Endothelial cell of umbilical vein (primary cell): ENCODE data around the gene MAGI1. TPM values are rescaled to one million over a fixed set of nuclear protein-coding genes. Genes with fewer than 3 reads are reported as not detected.

ENCODE experiments used
- BruUV-seq: library from RNA; stranded (reverse); fragments of 400-500 nt; replicated peaks from 2 replicates; lab custom pipeline; 2021; lab: Mats Ljungman, UMichigan
- CTCF ChIA-PET: fragments of 300-600, 350-600 bp; sonication (Branson Sonifier 250); formaldehyde crosslinking; loops from one replicate; lab custom pipeline; 2021; ENCODE audit warnings: antibody characterized with exemption, inconsistent platforms; lab: Charles Lee
- POLR2A ChIA-PET: fragments of 300-600, 350-600 bp; sonication (Branson Sonifier 250); formaldehyde crosslinking; loops from one replicate; lab custom pipeline; 2021; ENCODE audit warnings: antibody characterized with exemption, inconsistent platforms; lab: Charles Lee
- DNase-seq: peaks from one replicate; pipeline ENCODE4 v3.0.0-alpha.2; 2011; ENCODE audit warnings: low read depth, low spot score
- FAIRE-seq: peaks from 2 replicates; lab custom pipeline; 2011; peaks lifted over from hg19 to GRCh38; lab: Jason Lieb, UNC
- H2AFZ ChIP-seq: 2 replicates; pipeline ENCODE4 v1.6.0; 2012; ENCODE audit warnings: low read depth, low read length, control low read depth, inconsistent platforms
- H3K27ac ChIP-seq: 2 replicates; pipeline ENCODE4 v1.5.1; 2011; ENCODE audit warnings: low read depth, mild to moderate bottlenecking, control low read depth, low read length, moderate library complexity; ENCODE audit not compliant: insufficient read depth
- H3K27me3 ChIP-seq, 2 experiments: 2 replicates each; pipeline versions ENCODE4 v1.6.0 to v1.6.1; 2011; ENCODE audit warnings: low read length in 2 of 2, mixed read lengths in 1 of 2; ENCODE audit not compliant: control insufficient read depth in 2 of 2, insufficient read depth in 2 of 2
- H3K36me3 ChIP-seq, 2 experiments: 2 replicates in 1 of 2; 3 replicates in 1 of 2; pipeline ENCODE4 v1.5.1; 2011; ENCODE audit warnings: low read length in 2 of 2, mild to moderate bottlenecking in 1 of 2, moderate library complexity in 1 of 2; ENCODE audit not compliant: control insufficient read depth in 2 of 2, insufficient read depth in 2 of 2; ENCODE audit errors: extremely low read depth in 1 of 2
- H3K4me1 ChIP-seq: 3 replicates; pipeline ENCODE4 v1.5.1; 2011; ENCODE audit warnings: mild to moderate bottlenecking, low read length; ENCODE audit not compliant: control insufficient read depth, insufficient read depth; ENCODE audit errors: extremely low read depth
- H3K4me2 ChIP-seq: 2 replicates; pipeline ENCODE4 v1.6.1; 2011; ENCODE audit warnings: low read length, control low read depth, mixed read lengths; ENCODE audit not compliant: insufficient read depth
- H3K4me3 ChIP-seq, 3 experiments: fragments of 200-600 bp in 1 of 3; sonication (generic), shearing (Covaris generic) in 1 of 3; replicated peaks in 1 of 3; 2 replicates each; pipeline ENCODE4 v1.5.1; 2011 to 2016; ENCODE audit warnings: control low read depth in 3 of 3, low read length in 3 of 3, mild to moderate bottlenecking in 2 of 3, inconsistent platforms in 1 of 3, low read depth in 1 of 3, moderate library complexity in 1 of 3; ENCODE audit not compliant: insufficient read depth in 1 of 3
- H3K79me2 ChIP-seq: 2 replicates; pipeline ENCODE4 v1.6.0; 2012; ENCODE audit warnings: low read length, inconsistent platforms; ENCODE audit not compliant: control insufficient read depth, insufficient read depth
- H3K9ac ChIP-seq: replicated peaks from 2 replicates; pipeline ENCODE3; 2011; ENCODE audit warnings: low read length, control low read depth; ENCODE audit not compliant: insufficient read depth; ENCODE audit errors: extremely low read depth
- H3K9me1 ChIP-seq: replicated peaks from 3 replicates; pipeline ENCODE4 v1.6.0; 2011; ENCODE audit warnings: mild to moderate bottlenecking, low read length; ENCODE audit not compliant: control insufficient read depth, insufficient read depth; ENCODE audit errors: extremely low read depth
- H3K9me3 ChIP-seq: replicated peaks from 2 replicates; pipeline ENCODE4 v1.5.1; 2012; ENCODE audit warnings: low read length, inconsistent platforms; ENCODE audit not compliant: control insufficient read depth, insufficient read depth
- H4K20me1 ChIP-seq: replicated peaks from 2 replicates; pipeline ENCODE3; 2011; ENCODE audit warnings: mild to moderate bottlenecking, low read length; ENCODE audit not compliant: control insufficient read depth, insufficient read depth; ENCODE audit errors: extremely low read depth
- EZH2 ChIP-seq: IDR thresholded peaks from 2 replicates; pipeline ENCODE4 v1.6.1; 2012; ENCODE audit warnings: borderline replicate concordance, low read depth, mild to moderate bottlenecking, moderate library complexity, low read length, inconsistent platforms; ENCODE audit not compliant: severe bottlenecking
- FOS ChIP-seq: IDR thresholded peaks from 2 replicates; pipeline ENCODE4 v1.6.1; 2011; ENCODE audit warnings: mild to moderate bottlenecking, low read length, moderate library complexity, borderline replicate concordance; ENCODE audit not compliant: insufficient read depth
- GATA2 ChIP-seq: IDR thresholded peaks from 2 replicates; pipeline ENCODE4 v1.7.0; 2011; ENCODE audit warnings: low read depth, mild to moderate bottlenecking, moderate library complexity, mixed read lengths, low read length; ENCODE audit not compliant: insufficient read length, insufficient read depth
- POLR2A ChIP-seq: IDR thresholded peaks from 2 replicates; pipeline ENCODE4 v1.6.1; 2012; ENCODE audit warnings: low read depth, mild to moderate bottlenecking, control low read depth, low read length
- POLR2AphosphoS5 ChIP-seq: IDR thresholded peaks from 2 replicates; pipeline ENCODE4 v1.6.1; 2012; ENCODE audit warnings: low read depth, mild to moderate bottlenecking, control low read depth, low read length, moderate library complexity; ENCODE audit not compliant: insufficient read depth
- dilution Hi-C: fragments of 300-500 bp; cut with MboI; formaldehyde crosslinking; loops from one replicate; pipeline ENCODE4 v1.15.0; 2019; ENCODE audit warnings: low sequenced_read_pairs; ENCODE audit not compliant: extremely low pct_ligation_motif_present
- intact Hi-C: fragments of 100-400 bp; cut with micrococcal nuclease; formaldehyde crosslinking; loops from one replicate; pipeline ENCODE4 v1.10.0; 2022
- polyA plus RNA-seq, 4 experiments: library from polyadenylated mRNA; depleted of rRNA in 3 of 4; stranded (reverse) in 3 of 4; unstranded in 1 of 4; fragments of >200 nt; gene quantifications; 2 replicates each; pipeline versions ENCODE4 v1.2.1 to v1.2.3, GENCODE V29; 2011 to 2012; ENCODE audit warnings: missing spikeins in 1 of 4
- total RNA-seq: library from RNA; stranded (reverse); gene quantifications from 2 replicates; pipeline ENCODE4 v1.2.3, GENCODE V29; 2021
- TF ChIP-seq, protein P1 (sequence below): IDR thresholded peaks from 2 replicates; pipeline ENCODE4 v1.6.1; 2011; ENCODE audit not compliant: insufficient read depth, insufficient read length
- TF ChIP-seq, protein P2 (sequence below), 2 donors: IDR thresholded peaks; 1 replicate in 1 of 2; 2 replicates in 1 of 2; pipeline ENCODE4 v1.5.1; 2011; ENCODE audit warnings: low read length in 2 of 2, mild to moderate bottlenecking in 2 of 2, moderate library complexity in 2 of 2, control low read depth in 1 of 2, inconsistent platforms in 1 of 2, low read depth in 1 of 2; ENCODE audit not compliant: insufficient read depth in 1 of 2; ENCODE audit errors: extremely low read depth in 1 of 2

The MAGI1 gene
- total and polyA plus RNA-seq, 2 donors (not counting 3 experiments of a cell fraction or from before 2014, with no cell fraction given) = 10.1 to 47.9 TPM

GRCh38 chr3:65723985-65724384 lies 314.7 kb downstream of the MAGI1 start:
- DNase-seq (no peak), FAIRE-seq (no peak)
- Histone ChIP-seq H3K27me3 (no peaks in the 10 kb centered on the region), H3K9me1 (no peaks in the 10 kb centered on the region), H2AFZ (no peak overlapping the region), H3K79me2 (no peaks in the 10 kb centered on the region), H4K20me1 (peaks cover 4% of the 10 kb centered on the region), H3K27ac (no peak overlapping the region), H3K9me3 (no peaks in the 10 kb centered on the region), H3K4me2 (no peak overlapping the region), H3K4me1 (no peaks in the 10 kb centered on the region), H3K9ac (no peak overlapping the region), H3K36me3 (no peaks in the 10 kb centered on the region), H3K4me3 (no peak overlapping the region)
- BruUV-seq = no TSS peak
- TF ChIP-seq GATA2 (no peak), POLR2A (no peak), EZH2 (no peak), POLR2AphosphoS5 (no peak), FOS (no peak)
- TF ChIP-seq, protein P1, sequence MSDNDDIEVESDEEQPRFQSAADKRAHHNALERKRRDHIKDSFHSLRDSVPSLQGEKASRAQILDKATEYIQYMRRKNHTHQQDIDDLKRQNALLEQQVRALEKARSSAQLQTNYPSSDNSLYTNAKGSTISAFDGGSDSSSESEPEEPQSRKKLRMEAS = no peak
- TF ChIP-seq, protein P2, sequence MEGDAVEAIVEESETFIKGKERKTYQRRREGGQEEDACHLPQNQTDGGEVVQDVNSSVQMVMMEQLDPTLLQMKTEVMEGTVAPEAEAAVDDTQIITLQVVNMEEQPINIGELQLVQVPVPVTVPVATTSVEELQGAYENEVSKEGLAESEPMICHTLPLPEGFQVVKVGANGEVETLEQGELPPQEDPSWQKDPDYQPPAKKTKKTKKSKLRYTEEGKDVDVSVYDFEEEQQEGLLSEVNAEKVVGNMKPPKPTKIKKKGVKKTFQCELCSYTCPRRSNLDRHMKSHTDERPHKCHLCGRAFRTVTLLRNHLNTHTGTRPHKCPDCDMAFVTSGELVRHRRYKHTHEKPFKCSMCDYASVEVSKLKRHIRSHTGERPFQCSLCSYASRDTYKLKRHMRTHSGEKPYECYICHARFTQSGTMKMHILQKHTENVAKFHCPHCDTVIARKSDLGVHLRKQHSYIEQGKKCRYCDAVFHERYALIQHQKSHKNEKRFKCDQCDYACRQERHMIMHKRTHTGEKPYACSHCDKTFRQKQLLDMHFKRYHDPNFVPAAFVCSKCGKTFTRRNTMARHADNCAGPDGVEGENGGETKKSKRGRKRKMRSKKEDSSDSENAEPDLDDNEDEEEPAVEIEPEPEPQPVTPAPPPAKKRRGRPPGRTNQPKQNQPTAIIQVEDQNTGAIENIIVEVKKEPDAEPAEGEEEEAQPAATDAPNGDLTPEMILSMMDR (IDR thresholded peaks at IDR 0.05; ENCODE audit: extremely low read depth in 1 of 2, insufficient read depth in 1 of 2, low read depth in 1 of 2, low read length in 2 of 2) = no peak
- POLR2A ChIA-PET = no interaction called here
- intact Hi-C loops (no loop called here), dilution Hi-C loops (no loop called here)
- CTCF ChIA-PET = no interaction called here
